ENCODE measurements around the gene OR10S1. TPM values are rescaled to one million over a fixed set of nuclear protein-coding genes. Genes with fewer than 3 reads are reported as not detected.
A peak's percentile ranks its signal among the peaks of the same experiment; 100 is the strongest.
"Not testable (repeated sequence)": the region's sequence is repeated elsewhere in the genome, so short reads cannot be mapped to it uniquely, and the experiment has no call there.

The OR10S1 gene
- not detected in 2 replicates for total RNA-seq (2014; rRNA removed; shearing (Covaris generic))

- no peak for DNase-seq (ENCODE audit: low spot score)
These were observed at the start of gene OR10S1 for GRCh38 chr11:123977731-123978347. Gene OR10S1 (minus strand): TSS chr11:123977781. CDS start chr11:123977664, 117 bp downstream.

GRCh38 chr11:124026498-124026897 lies 48.9 kb upstream of the OR10S1 start, which contains the start of gene OR10G8:
Gene OR10G8 (plus strand): TSS chr11:124026798. CDS start chr11:124029623, 2,825 bp downstream.
- DNase-seq (ENCODE audit: low spot score): no peak

- not testable (repeated sequence) for DNase-seq (ENCODE audit: low spot score)
These were observed 38.3 kb upstream of the OR10S1 start for GRCh38 chr11:124015837-124016236.

GRCh38 chr11:124012697-124013096 lies 35.1 kb upstream of the OR10S1 start, which contains the start of gene OR10G4:
Gene OR10G4 (plus strand): TSS chr11:124012997. CDS start chr11:124015575, 2,578 bp downstream.
- DNase-seq (ENCODE audit: low spot score): no peak

- no peak for DNase-seq (ENCODE audit: low spot score)
These were observed 17.5 kb upstream of the OR10S1 start, which contains the start of gene OR10G6 for GRCh38 chr11:123995119-123995518. Gene OR10G6 (minus strand): TSS chr11:123995161. CDS start chr11:123995161, 0 bp downstream.

GRCh38 chr11:123979311-123979710 lies 1.7 kb upstream of the OR10S1 start:
- no peak for DNase-seq (ENCODE audit: low spot score)

- no peak for DNase-seq (ENCODE audit: low spot score)
These were observed 616 bp downstream of the OR10S1 start for GRCh38 chr11:123976770-123977560.

- DNase-seq (ENCODE audit: low spot score): peak; percentile 54
These were observed 3.8 kb downstream of the OR10S1 start for GRCh38 chr11:123973816-123974215.

- DNase-seq (ENCODE audit: low spot score): no peak
These were observed 20.8 kb downstream of the OR10S1 start for GRCh38 chr11:123956752-123957151.

- DNase-seq (ENCODE audit: low spot score): no peak
These were observed 32.4 kb downstream of the OR10S1 start for GRCh38 chr11:123945132-123945531.

- no peak for DNase-seq (ENCODE audit: low spot score)
These were observed 33.8 kb downstream of the OR10S1 start, which contains the start of gene OR6T1 for GRCh38 chr11:123943738-123944137. Gene OR6T1 (minus strand): TSS chr11:123943838. CDS start chr11:123943838, 0 bp downstream.

GRCh38 chr11:123942413-123942812 lies 35.2 kb downstream of the OR10S1 start:
- no peak for DNase-seq (ENCODE audit: low spot score)

- DNase-seq (ENCODE audit: low spot score): no peak
These were observed 38.3 kb downstream of the OR10S1 start, which contains the start of gene OR4D5 for GRCh38 chr11:123939317-123939716. Gene OR4D5 (plus strand): TSS chr11:123939617. CDS start chr11:123939617, 0 bp downstream.

Other genes starting within 250 kb of the OR10S1 start
- gene ZNF202, start 236.1 kb downstream of the OR10S1 start, total RNA-seq (2014; rRNA removed; shearing (Covaris generic)): 5.7 and 7.1 TPM in 2 replicates
- gene OR6X1, start 223.3 kb downstream of the OR10S1 start, total RNA-seq (2014; rRNA removed; shearing (Covaris generic)): not detected in 2 replicates
- gene OR6M1, start 171.4 kb downstream of the OR10S1 start, total RNA-seq (2014; rRNA removed; shearing (Covaris generic)): not detected in 2 replicates
- not detected in 2 replicates for gene TMEM225, start 92.1 kb downstream of the OR10S1 start, total RNA-seq (2014; rRNA removed; shearing (Covaris generic))
- gene OR8D4, start 75.6 kb downstream of the OR10S1 start, total RNA-seq (2014; rRNA removed; shearing (Covaris generic)): not detected in 2 replicates
- gene OR4D5, start 38.2 kb downstream of the OR10S1 start, total RNA-seq (2014; rRNA removed; shearing (Covaris generic)): not detected in 2 replicates
- not detected in 2 replicates for gene OR6T1, start 33.9 kb downstream of the OR10S1 start, total RNA-seq (2014; rRNA removed; shearing (Covaris generic))
- gene OR10G6, start 17.4 kb upstream of the OR10S1 start, total RNA-seq (2014; rRNA removed; shearing (Covaris generic)): not detected in 2 replicates
- gene OR10G4, start 35.2 kb upstream of the OR10S1 start, total RNA-seq (2014; rRNA removed; shearing (Covaris generic)): not detected in 2 replicates
- not detected in 2 replicates for gene OR10G9, start 45.2 kb upstream of the OR10S1 start, total RNA-seq (2014; rRNA removed; shearing (Covaris generic))
- gene OR10G8, start 49.0 kb upstream of the OR10S1 start, total RNA-seq (2014; rRNA removed; shearing (Covaris generic)): not detected in 2 replicates
- gene OR10G7, start 63.5 kb upstream of the OR10S1 start, total RNA-seq (2014; rRNA removed; shearing (Covaris generic)): not detected in 2 replicates
- 1.1 and 2.1 TPM in 2 replicates for gene VWA5A, start 137.7 kb upstream of the OR10S1 start, total RNA-seq (2014; rRNA removed; shearing (Covaris generic))
- not detected in 2 replicates for gene OR10D3, start 205.6 kb upstream of the OR10S1 start, total RNA-seq (2014; rRNA removed; shearing (Covaris generic))

Data from A172 (cell line).